GM18868 (cell line): ENCODE data around the gene TOE1.

ENCODE experiments used
- ATAC-seq: cut with Tn5 transposase; IDR thresholded peaks from one replicate; pipeline ENCODE4 v1.9.1; 2021; ENCODE audit warnings: mild to moderate bottlenecking, moderate library complexity; ENCODE audit not compliant: unreplicated experiment

TOE1 gene

GRCh38 chr1:45326627-45327623, 13.0 kb upstream of the TOE1 start, which contains the start of gene HPDL:
Gene HPDL, plus strand, starts transcription at chr1:45326895. Its CDS starts 254 bp downstream, at chr1:45327149.
- ATAC-seq: peak; percentile 56

GRCh38 chr1:45327644-45328515, 12.1 kb upstream of the TOE1 start:
- ATAC-seq: no peak

GRCh38 chr1:45328680-45329079, 11.3 kb upstream of the TOE1 start:
- no peak for ATAC-seq

GRCh38 chr1:45329445-45329844, 10.5 kb upstream of the TOE1 start:
- no peak for ATAC-seq

- ATAC-seq: no peak
Measured at GRCh38 chr1:45331436-45332345, 8.3 kb upstream of the TOE1 start.

GRCh38 chr1:45332346-45332720, 7.6 kb upstream of the TOE1 start:
- ATAC-seq: no peak

GRCh38 chr1:45334308-45335245, 5.4 kb upstream of the TOE1 start:
- ATAC-seq: no peak

GRCh38 chr1:45335855-45336324, 4.1 kb upstream of the TOE1 start:
- no peak for ATAC-seq

GRCh38 chr1:45337630-45338325, 2.2 kb upstream of the TOE1 start:
- no peak for ATAC-seq

- no peak for ATAC-seq
Measured at GRCh38 chr1:45340816-45341466, 971 bp downstream of the TOE1 start.

- ATAC-seq: no peak
Measured at GRCh38 chr1:45344499-45344898, 4.5 kb downstream of the TOE1 start.

GRCh38 chr1:45345014-45345413, 5.0 kb downstream of the TOE1 start:
- ATAC-seq: no peak

GRCh38 chr1:45346473-45346872, 6.5 kb downstream of the TOE1 start:
- ATAC-seq: no peak

- ATAC-seq: no peak
Measured at GRCh38 chr1:45348020-45348419, 8.1 kb downstream of the TOE1 start.

- ATAC-seq: no peak
Measured at GRCh38 chr1:45348609-45348965, 8.6 kb downstream of the TOE1 start.

GRCh38 chr1:45348966-45349677, 9.2 kb downstream of the TOE1 start:
- no peak for ATAC-seq

GRCh38 chr1:45351508-45351907, 11.5 kb downstream of the TOE1 start:
- ATAC-seq: no peak

GRCh38 chr1:45353685-45354084, 13.7 kb downstream of the TOE1 start:
- no peak for ATAC-seq
